Astrocyte of the cerebellum (primary cell): ENCODE results near the gene ARRDC1.

Experiments
- DNase-seq: peaks from one replicate; pipeline ENCODE4 v3.0.0-alpha.2; 2011; ENCODE audit warnings: low read depth
- H3K4me3 ChIP-seq: 2 replicates; pipeline ENCODE4 v1.5.1; 2011; ENCODE audit warnings: mild to moderate bottlenecking, low read depth, low read length, moderate library complexity
- in situ Hi-C: cut with HindIII; loops from 2 replicates; pipeline ENCODE4 v1.10.0; 2017; ENCODE audit warnings: low sequenced_read_pairs
- TF ChIP-seq, protein P1 (sequence below): IDR thresholded peaks from 2 replicates; pipeline ENCODE4 v1.5.1; 2012; ENCODE audit warnings: low read length, low read depth, moderate library complexity, mild to moderate bottlenecking; ENCODE audit errors: missing control alignments

The ARRDC1 gene

DNA sequence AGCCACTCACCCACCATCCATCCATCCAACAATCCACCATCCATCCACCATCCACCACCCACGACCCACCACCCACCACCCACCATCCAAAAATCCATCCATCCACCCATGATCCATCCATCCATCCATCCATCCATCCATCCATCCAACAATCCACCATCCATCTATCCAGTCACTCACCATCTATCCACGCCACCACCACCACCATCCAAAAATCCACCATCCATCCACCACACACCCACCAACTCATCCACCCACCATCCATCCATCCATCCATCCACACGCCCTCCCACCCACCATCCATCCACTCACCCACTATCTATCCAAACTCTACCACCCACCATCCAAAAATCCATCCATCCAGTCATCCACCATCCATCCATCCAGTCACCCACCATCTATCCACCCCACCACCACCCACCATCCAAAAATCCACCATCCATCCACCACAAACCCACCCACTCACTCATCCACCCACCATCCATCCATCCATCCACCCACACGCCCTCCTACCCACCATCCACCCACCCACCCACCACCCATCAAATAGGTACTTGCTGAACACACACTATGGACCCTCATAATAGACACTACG lies 35.8 kb upstream of the ARRDC1 start:
- no peak for DNase-seq
- in situ Hi-C loops: no loop called here
- H3K4me3 ChIP-seq: no peak overlapping the region
- TF ChIP-seq, protein P1, sequence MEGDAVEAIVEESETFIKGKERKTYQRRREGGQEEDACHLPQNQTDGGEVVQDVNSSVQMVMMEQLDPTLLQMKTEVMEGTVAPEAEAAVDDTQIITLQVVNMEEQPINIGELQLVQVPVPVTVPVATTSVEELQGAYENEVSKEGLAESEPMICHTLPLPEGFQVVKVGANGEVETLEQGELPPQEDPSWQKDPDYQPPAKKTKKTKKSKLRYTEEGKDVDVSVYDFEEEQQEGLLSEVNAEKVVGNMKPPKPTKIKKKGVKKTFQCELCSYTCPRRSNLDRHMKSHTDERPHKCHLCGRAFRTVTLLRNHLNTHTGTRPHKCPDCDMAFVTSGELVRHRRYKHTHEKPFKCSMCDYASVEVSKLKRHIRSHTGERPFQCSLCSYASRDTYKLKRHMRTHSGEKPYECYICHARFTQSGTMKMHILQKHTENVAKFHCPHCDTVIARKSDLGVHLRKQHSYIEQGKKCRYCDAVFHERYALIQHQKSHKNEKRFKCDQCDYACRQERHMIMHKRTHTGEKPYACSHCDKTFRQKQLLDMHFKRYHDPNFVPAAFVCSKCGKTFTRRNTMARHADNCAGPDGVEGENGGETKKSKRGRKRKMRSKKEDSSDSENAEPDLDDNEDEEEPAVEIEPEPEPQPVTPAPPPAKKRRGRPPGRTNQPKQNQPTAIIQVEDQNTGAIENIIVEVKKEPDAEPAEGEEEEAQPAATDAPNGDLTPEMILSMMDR: no peak

DNA sequence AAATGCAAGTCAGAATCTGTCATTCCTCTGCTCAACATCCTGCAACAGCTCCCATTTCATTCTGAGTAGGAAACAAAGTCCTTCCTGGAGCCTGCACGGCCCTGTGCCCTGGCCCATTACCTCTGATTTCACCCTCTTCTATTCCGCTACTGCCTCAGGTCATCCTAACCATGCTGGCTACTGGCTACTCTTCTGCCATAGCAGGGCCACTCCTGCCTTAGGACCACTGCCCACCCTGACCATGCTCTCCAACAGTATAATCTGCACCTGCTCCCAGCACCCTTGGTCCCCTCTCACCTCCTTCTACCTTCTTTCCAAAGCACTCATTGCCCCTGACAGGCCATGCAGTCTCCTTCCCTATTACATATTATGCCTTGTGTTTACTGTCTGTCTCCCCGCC lies 34.9 kb upstream of the ARRDC1 start:
- in situ Hi-C loops: no loop called here
- H3K4me3 ChIP-seq: no peak overlapping the region
- TF ChIP-seq, protein P1: no peak
- no peak for DNase-seq

DNA sequence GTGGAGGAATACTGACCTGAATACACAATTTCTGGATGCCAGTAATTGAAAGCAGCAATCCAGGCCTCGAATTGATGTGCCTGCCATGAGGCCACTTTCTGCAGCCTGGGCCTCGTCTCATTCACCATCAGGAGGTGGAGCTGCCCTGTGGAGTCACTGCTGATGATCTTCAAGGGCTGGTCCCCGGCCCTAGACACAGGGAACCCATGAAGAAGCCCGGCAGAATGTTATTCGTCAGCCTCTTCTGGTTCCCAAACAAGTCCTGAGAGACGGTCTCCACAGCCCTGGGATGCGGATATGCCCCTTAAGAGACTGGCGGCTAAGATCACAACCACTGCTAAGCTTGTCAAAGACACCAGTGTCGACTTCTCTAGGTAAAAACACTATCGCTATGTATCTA lies 31.3 kb upstream of the ARRDC1 start:
- TF ChIP-seq, protein P1: no peak
- no peak overlapping the region for H3K4me3 ChIP-seq
- in situ Hi-C loops: no loop called here
- DNase-seq: no peak

DNA sequence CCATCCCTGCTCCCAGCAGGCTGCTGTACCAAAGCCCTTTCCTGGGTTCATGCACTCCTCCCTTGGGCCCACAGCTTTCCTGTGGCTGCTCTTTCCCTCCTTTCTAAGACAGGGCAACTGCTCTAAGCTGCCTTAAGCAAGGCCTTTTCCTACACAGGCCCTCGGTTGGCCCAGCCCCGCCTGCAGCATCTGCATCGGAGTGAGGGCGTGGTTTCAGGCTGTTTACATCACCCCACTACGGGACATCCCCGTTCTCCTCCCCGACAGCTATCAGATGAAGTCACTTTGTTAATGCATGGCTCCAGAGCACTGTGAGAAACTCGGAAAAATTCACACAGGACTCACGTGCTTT lies 30.1 kb upstream of the ARRDC1 start:
- in situ Hi-C loops: no loop called here
- TF ChIP-seq, protein P1: no peak
- no peak overlapping the region for H3K4me3 ChIP-seq
- no peak for DNase-seq

DNA sequence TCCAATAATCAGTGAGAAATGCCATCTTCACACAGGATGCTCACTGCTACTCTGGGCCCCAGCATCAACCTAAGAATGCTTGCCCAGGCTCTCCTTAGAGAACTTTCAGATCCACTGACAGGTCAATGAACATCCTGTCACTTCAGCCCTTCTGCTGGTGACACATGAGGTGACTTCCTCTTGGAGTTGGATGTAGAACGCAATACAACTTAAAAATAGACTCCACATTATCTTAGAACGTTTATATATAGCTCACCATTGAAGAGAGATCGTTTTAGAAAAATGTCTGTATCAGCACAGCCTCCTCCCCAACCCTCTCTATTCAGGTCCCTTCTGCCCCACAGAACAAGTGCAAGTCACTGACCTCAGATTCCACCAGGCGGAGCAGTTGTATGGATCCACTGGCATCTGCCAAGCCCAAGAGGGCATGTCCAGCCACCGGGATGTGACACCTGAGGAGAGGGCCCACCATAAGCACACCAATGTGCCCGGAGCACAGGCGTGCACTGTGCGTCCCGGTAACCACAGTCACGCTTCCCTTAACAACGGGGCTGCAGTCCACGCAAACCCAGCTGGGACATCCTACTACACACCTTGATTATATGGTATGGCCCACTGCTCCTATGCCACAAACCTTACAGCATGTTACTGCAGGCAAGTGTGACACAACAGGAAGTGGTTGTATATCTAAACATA lies 29.6 kb upstream of the ARRDC1 start:
- DNase-seq: no peak
- in situ Hi-C loops: no loop called here

DNA sequence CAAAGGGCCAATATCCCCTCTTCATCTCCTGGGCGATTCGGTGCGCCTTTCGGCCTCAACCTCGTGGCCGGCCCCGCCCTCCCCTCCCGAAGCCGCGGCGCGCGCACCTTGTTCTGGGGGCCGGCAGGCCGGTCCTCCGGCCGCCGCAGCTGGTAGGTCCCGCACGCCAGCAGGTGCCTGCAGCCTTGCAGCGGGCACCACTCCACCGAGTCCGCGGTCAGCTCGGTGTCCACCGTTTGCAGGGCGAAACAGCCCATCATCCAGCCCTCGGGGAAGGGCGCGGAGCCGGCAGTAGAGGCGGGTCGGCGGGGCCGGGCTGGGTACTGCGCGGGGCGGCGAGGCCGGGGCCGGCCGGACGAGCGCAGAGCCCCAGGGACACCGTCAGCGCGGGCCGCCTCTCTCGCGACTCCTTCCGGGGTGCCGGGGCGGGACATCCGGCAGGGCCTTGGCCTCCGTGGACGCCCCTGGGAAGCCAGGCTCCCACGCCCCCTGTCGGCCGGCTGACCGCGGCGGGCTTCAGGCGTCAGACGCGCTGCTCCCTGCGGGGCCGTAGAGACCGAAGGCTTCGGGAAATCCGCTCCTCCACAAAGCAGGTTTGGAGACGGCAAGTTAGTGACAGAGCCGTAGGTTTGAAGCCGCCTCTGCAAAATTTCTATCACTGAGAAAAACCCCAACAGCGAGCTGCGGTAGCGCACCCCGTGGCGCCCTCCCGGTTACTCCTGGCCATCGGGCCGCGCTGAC lies 26.8 kb upstream of the ARRDC1 start, which contains the start of gene DPH7:
Gene DPH7 (minus strand): TSS at position 408 of the 741 bp plus-strand sequence. CDS start 148 bp downstream, at position 260.
- DNase-seq: peak; percentile 57
- TF ChIP-seq, protein P1: peak; percentile 83
- in situ Hi-C loops: no loop called here
- H3K4me3 ChIP-seq: peak within 1 kb of the TSS; percentile 85

More for the DNA sequence above, 29.6 kb upstream of the ARRDC1 start:
- no peak overlapping the region for H3K4me3 ChIP-seq
- TF ChIP-seq, protein P1: no peak
